ENCODE measurements around the gene RANBP10.

The RANBP10 gene

GRCh38 chr16:67677712-67678111 is 128.6 kb downstream of the RANBP10 start:
- no peak for DNase-seq (ENCODE audit: low read depth in 3 of 3)

- DNase-seq (ENCODE audit: low read depth in 3 of 3) = no peak
Observed at GRCh38 chr16:67676939-67677338, 129.4 kb downstream of the RANBP10 start.

GRCh38 chr16:67676516-67676915 is 129.8 kb downstream of the RANBP10 start:
- DNase-seq (ENCODE audit: low read depth in 3 of 3) = no peak

GRCh38 chr16:67675999-67676398 is 130.4 kb downstream of the RANBP10 start:
- DNase-seq (ENCODE audit: low read depth in 3 of 3) = no peak

- no peak for DNase-seq (ENCODE audit: low read depth in 3 of 3)
Observed at GRCh38 chr16:67675579-67675935, 130.8 kb downstream of the RANBP10 start.

- no peak for DNase-seq (ENCODE audit: low read depth in 3 of 3)
Observed at GRCh38 chr16:67674851-67675578, 131.3 kb downstream of the RANBP10 start.

- no peak for DNase-seq (ENCODE audit: low read depth in 3 of 3)
Observed at GRCh38 chr16:67673712-67674580, 132.4 kb downstream of the RANBP10 start.
